HG02884 (cell line): ENCODE data around the gene BPGM.
A peak's percentile ranks its signal among the peaks of the same experiment; 100 is the strongest.
"Not testable (repeated sequence)": the region's sequence is repeated elsewhere in the genome, so short reads cannot be mapped to it uniquely, and the experiment has no call there.

Source experiments
- ATAC-seq: cut with Tn5 transposase; IDR thresholded peaks from one replicate; pipeline ENCODE4 v1.9.1; 2021; ENCODE audit warnings: mild to moderate bottlenecking, moderate library complexity; ENCODE audit not compliant: unreplicated experiment

The BPGM gene

GRCh38 chr7:134630893-134631292 is 15.8 kb upstream of the BPGM start:
- ATAC-seq: no peak

DNA sequence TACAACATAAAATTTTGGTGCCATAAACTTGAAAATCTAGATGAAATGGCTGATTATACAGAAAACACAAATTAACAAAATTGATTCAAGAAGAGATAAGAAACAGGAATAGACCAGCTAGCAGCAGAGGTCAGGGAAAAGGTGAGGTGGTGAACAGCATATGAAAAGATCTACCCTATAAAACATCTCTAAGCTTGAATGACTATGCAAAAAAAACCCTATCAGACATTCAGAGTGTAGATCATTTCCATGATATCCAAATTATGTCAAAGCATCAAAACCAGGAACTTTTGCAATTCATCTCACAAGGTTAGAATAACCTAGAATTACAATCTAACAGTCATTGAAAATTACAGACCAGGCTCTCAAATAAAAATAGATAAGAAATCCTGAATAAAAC is 14.6 kb upstream of the BPGM start:
- ATAC-seq: no peak

GRCh38 chr7:134632937-134633540 is 13.6 kb upstream of the BPGM start:
- ATAC-seq: no peak

DNA sequence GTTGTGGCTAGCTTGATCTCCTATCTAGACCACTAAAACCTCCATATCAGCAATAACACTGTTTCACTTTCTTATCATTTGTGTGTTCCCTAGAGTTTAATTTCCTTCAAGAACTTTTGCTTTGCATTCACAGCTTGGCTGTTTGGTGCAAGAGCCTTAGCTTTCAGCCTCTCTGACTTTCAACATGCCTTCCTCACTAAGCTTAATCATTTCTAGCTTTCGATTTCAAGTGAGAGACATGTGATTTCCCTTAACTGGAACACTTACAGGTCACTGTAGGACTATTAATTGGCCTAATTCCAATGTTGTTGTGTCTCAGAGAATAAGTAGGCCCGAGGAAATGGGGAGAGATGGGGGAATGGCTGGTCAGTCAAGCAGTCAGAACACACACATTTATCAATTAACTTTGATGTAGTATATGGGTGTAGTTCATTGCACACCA is 10.6 kb upstream of the BPGM start:
- ATAC-seq: peak; percentile 95

- ATAC-seq: no peak
Observed at GRCh38 chr7:134637441-134637840, 9.2 kb upstream of the BPGM start.

DNA sequence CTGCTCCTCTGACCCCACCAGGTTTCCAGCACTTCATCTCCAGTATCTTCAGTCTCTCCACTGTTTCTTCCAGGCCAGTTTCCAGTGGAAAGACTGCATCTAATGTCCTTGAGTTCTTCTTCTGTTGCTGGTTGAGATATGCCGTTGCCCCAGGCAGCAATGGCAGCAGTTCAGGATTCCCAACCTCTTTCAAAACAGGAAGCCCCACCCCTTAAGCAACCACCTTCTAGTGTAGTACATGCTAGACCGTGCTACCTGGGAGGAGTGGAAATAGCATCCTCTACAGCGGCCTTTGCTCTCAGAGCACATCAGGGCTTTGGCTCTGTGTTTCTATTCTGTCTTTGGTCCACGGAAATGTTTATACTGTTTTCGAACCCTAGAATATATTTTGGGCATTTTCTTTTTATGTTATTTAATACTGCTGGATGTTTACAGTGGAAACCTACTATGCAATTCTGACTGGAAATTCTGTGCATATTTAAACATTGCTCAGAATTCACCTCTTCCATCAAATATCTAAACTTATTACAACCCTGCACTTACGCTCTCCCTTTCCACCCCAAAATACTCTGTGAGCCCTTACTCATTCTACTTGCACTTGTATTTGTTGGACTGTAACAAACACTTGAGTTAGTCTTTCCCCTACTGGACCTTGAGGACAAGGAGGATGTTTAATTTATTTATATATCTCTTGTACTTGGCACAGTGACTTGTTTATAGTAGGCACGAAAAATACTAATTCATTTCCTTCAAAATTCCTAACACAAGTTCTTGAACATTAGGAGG is 8.5 kb upstream of the BPGM start:
- ATAC-seq: no peak

GRCh38 chr7:134639061-134639460 is 7.6 kb upstream of the BPGM start:
- ATAC-seq: no peak

DNA sequence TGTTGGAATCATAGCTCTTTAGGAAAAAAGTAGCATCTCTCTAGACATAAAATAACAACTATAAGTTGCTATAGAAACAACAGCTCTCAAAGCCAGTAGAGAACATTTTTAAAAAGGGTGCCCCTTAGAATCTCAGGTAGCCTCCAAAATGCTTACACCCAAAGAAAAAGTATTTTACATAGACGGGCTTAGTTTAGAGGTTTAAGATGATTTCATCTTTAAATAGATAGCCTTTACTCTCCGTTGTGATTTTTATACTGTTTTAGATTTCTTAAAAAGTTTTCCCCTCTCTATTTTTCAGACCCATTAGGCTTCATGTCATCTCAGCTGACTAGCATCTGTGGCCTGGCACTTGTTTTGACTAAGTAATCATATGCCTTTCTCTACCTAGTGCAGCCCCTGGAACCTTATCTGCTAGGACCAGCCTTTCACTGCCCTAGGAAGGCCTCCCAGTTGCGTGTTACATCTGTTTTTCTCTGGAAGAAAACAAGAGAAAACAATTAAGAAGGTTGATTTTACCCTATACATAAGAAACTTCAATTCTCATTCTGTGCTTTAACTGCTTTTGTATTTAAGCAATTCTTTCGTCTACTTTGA is 6.9 kb upstream of the BPGM start:
- no peak for ATAC-seq

DNA sequence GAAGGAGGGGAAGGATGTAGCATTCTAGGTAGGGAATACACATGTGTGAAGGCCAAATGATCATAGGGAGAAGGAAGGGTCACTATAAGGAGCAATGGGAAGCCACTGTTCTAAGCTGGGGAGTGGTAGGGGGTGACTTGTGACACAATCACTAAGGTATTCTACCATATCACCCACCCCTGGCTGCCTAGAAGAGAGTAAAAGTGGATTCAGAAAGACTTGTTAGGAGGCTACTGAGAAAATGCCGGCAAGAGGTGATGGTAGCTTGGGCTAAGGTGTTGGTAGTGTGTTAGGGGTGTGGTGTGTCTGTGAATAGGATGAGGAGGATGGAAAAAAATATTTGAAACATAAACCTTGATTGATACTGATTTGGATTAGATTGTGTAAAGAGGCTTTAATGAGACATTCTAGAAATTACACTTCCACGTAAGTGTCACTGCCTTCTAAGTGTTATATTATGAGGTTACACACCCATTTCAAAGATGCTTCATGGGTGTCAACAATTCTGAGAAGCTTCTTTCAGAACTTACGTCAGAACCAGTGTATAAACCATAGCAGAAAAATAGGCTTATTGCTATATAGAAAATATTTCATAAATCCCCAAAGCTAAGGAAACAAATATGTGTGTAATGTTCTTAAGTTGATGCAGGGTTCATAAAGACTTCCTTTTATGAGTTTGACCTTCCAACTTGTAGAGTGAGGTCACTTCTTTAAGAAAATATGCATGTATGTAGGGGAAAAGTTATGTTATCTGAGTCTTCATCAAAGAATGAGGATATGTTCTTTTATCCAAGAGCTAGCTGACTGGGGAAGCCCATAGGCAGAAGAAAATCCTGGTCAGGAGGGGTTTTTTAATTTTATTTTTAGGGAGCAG is 5.6 kb upstream of the BPGM start:
- ATAC-seq: no peak

GRCh38 chr7:134641981-134642380 is 4.7 kb upstream of the BPGM start:
- ATAC-seq: not testable (repeated sequence)

DNA sequence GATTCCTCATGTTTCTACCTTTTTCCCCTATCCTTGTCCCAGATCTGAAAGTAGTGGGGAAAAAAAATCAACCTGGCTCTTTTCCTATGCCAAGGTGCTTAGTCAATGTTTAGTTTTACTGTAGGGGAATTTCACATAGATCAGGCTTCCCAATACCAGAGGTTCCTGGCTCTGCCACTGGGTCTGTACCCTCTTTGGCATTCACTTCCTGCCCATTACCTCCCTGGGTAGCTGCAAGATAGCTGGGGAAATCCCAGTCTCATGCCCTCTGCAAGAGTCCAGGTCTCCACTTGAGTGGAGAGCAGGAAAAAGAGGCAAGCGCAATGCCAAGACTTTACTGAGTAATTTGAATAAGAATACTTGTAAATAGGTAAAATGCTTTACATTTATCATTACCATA is 3.5 kb upstream of the BPGM start:
- ATAC-seq: no peak

DNA sequence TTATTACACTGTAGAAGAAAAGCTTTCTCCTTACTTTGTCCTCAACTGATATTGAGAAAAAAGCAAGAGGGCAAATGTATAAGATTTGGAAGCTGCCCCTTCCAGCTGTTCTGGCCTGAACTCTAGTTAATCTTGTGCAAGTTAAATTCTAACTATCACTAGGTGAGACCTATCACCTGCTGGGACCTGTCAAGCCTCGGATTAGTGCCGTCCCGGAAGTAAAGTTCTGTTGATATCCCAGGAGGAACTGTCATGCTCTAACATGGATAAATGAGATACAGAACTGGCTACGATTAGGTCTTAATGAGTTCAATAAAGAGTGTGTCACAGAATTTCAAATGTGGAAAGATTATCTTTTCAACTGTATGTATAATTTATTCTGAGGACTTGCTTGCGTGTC is 1.2 kb upstream of the BPGM start:
- no peak for ATAC-seq

DNA sequence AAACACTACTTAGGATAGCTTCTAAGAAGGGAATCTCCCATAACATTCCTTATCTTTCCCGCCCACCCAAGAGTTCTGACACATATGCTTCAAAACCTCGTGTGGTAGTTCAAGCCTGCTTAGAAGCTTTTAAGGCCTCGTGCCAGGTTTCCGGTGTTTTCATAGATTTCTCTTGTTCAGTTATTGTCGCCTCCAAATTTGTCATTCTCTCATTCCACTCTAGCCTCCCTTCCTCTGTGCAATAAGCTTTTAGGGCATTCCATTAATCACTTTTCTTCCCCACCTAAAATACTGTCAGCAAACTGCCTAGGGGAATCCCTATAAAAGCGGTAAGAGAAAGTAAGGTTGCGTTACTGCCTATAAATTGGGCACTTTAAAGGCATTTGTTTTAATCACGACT is 718 bp upstream of the BPGM start:
- no peak for ATAC-seq

- no peak for ATAC-seq
Observed at GRCh38 chr7:134648456-134648855, 1.8 kb downstream of the BPGM start.

- no peak for ATAC-seq
Observed at GRCh38 chr7:134649226-134649775, 2.6 kb downstream of the BPGM start.

DNA sequence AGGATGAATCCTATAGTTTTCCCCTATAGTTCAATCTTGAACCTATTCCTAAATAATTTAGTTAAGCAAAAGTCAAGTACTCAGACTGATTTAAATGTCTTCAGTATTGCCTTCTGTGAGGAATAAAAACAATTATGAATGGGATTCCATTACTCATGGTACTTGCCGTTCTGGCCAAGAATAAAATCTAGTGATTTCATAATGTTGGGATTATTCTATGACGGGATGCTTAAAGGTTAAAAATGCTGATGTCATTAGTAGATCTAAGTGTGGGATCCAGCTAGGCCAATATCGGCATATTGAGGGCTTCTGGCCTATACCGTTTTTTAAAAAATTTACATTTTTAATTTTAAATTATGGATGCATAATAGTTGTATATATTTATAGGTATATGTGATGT is 5.3 kb downstream of the BPGM start:
- no peak for ATAC-seq

- no peak for ATAC-seq
Observed at GRCh38 chr7:134654104-134654775, 7.6 kb downstream of the BPGM start.

DNA sequence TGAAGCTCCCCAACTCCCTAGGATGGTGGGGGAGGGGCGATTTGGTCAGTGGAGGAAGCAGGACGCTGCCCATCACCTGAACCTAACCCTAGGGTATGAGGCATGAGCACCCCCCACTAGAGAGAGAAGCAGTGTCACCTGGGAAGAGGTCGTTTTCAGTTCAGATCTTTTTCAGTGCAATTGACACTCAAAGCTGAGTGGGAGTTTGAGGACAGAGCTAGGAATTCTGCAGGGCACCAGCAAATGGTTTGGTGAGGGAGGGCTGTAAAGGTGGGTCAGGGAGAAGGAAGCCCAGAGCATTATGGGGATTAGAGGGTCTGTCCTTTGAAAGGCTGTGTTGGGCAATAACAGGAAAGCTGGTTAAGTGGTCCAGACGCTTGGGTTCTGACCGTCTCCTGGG is 10.9 kb downstream of the BPGM start:
- no peak for ATAC-seq

DNA sequence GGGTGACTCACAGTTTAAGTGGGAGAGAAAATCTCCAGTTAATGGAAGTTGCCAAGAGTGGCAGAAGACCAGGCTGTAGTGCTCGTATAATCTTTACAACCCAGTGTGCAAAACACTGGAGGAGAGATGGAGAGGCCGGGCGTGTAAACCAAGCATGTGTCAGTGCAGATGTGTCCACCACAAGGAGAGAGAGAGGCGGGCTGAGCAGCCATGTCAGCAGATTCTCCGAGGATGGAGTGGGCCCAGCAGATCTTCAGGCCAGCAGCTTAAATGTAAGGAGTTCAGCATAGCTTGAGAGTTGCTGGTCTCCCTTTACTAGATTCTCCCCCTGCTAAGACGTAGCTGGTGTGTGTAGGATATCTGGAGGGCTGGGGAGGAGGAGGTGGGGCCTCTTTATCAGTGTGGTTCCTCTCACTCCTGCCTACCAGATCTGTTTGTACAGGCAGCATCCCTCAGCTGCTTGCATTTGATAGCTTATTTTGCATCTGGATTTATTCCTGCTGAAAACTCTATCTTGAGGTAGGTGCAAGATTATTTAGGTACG is 13.7 kb downstream of the BPGM start:
- ATAC-seq: no peak

GRCh38 chr7:134660961-134661376 is 14.3 kb downstream of the BPGM start:
- no peak for ATAC-seq
